ENCODE data around the gene UNC5A.

The UNC5A gene

DNA sequence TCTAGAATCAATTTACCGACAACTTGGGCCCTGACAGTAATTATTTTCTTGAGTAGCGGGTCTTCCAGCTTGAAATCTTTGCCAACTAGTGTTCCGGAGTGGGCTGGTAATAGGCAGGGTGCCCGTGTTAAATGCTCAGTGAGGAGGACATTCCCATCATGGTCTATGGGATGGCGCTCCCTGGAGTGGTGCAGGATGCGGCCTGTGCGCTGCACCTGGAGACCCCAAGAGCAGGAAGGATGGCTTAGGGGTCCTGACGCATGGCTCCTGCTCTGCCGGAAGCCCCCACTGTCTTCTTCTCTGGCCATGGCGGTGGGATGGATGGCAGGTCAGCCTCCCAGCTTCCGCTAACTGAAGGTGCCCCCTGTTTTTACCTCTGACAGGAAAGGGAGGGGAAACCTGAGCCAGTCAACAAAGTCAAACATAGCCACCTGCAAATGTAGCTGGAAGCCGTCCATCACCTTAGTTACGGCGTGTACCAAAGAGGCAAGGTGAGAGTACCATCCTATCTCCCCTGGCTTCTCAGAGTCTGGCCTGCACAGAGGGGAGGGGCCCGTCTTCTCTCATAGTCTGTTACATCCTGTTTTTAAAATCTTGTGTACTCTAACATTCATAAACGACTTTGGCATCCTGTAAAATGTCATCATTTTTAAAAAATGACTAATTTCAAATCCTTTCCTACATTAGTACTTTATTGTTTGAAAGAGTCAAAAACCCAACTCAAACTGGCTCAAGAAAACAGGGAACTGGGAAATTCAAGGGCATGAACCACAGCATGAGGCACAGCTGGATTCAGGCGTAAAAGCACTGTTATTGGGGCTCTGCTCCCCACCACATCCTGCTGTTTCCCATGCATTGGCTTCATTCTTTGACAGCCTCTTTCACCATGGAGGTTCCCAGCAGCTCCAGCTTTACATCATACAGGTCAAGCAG lies 28.5 kb upstream of the UNC5A start:
- no peak for DNase-seq

DNA sequence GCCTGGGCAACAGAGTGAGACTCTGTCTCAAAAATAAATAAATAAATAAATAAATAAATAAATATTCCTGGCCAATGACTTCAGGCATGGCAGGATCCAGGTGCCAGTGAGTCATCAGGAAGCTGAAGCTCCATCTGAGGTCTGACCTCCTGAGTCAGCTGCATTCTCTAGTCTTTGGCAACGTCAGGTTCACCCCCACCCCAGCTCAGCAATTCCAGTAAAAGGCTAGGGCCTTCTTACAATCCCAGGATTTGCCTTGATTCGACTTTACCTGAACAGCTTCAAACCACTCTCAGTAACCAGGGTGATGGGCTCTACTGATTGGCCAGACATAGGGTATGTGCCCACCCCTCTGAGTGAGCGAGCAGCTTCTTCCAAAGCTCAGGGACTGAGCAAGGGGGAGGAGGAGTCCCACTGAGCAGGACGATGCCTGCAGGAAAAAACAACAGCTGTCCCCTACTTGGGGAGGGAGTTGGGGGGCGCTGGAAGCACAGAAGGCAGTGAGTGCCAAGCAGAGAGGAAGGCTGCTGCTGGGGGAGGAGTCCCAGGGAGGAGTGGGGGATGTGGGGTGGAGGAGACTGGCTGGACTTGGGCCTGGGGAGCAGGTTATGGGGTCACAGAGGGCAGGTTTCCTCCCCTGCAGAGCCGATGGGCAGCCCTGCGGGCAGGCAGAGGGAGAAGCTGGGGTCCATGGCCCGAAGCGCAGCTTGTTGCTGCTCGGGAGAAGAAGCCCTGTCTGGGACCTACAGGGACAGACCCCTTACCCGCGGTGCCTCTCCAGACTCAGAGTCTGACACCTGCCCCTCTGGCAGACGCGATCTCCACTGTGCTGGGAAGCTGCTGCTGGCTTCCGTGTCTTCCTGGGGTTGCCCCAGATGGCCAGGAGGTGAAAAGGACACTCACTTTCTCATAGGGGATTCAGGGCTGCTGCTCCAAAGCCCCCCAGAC lies 25.9 kb upstream of the UNC5A start:
- no peak for DNase-seq

DNA sequence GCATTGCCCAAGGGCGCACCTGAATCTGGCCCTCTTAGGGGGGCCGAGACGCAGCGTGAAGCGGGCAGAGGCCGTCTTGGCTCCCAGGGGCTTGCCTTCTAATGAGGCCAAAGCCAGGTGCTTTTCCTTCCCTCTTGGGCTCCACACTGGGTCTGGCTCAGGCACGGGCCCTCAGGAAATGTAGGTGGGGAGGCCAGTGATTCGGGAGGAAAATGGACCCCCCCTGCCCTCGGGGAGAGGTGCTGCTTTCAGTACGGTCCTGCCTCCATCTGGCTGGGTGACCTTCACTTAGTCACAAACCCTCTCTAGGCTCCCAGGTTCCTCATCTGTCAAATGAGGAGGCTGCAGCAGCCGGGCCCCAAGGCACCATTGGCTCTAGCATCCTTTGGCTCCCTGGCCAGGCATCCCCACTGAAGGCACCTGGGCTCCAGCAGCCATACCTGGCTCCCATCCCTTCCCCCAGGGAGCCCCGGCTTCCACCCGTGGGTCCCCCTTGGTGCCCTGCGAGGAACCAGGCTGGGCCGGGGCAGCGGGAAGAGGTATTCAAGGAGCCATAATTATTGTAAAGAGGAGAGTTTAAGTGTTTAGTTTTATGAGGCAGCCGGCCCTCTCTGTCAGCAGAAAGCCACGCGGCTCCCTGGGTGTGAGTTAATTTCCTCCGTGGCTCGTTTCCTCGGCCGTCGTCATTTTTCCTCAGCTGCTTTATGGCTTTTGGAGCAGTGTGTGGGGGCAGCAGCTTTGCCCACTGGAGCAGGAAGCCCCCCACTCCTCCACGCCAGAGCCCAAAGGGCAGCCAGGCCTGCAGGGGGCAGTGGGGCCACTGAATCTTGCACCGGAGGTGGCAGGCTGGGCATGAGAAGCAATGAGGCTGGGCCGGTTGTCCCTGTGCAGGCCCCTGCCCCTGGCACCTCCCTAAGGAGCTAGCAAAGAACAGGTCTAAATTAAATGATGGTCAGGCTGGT lies 24.9 kb upstream of the UNC5A start:
- no peak for DNase-seq

DNA sequence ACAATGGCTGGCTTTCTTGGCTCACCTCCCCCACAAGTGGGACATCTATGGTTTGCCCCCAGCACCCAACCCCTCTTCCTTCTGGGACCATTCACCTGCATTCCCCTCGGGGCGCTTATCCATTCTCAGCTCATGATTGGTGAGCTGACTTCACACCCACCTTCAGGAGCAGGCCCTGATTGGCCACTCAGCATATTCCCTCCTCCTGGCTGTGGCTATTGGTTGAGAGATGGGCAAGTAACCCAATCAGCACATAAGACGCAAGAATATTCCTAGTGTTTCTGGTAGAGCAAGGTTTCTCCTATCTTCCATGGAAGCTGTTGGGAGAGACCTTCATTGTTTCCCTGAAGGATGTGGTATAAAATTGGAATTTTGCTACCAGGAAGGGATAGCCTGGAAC lies 22.7 kb upstream of the UNC5A start:
- no peak for DNase-seq

DNA sequence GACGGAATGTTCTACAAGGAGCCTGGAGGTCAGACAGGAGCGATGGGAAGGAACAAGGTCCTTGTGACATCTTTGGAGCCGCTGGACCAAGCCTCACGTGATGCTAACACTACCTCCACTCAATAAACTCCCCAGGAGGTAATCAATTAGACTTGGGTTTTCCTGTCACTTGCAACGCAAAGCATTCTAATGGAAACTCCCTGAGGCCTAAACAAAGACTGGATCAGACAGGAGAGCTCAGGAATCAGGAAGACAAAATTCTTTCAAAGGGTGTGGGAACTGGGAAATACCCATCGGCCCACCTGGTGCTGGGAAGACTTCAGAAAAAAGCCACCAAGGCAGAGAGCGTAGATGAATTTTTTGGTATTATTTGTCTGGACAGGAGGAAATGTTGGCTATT lies 22.3 kb upstream of the UNC5A start:
- no peak for DNase-seq

DNA sequence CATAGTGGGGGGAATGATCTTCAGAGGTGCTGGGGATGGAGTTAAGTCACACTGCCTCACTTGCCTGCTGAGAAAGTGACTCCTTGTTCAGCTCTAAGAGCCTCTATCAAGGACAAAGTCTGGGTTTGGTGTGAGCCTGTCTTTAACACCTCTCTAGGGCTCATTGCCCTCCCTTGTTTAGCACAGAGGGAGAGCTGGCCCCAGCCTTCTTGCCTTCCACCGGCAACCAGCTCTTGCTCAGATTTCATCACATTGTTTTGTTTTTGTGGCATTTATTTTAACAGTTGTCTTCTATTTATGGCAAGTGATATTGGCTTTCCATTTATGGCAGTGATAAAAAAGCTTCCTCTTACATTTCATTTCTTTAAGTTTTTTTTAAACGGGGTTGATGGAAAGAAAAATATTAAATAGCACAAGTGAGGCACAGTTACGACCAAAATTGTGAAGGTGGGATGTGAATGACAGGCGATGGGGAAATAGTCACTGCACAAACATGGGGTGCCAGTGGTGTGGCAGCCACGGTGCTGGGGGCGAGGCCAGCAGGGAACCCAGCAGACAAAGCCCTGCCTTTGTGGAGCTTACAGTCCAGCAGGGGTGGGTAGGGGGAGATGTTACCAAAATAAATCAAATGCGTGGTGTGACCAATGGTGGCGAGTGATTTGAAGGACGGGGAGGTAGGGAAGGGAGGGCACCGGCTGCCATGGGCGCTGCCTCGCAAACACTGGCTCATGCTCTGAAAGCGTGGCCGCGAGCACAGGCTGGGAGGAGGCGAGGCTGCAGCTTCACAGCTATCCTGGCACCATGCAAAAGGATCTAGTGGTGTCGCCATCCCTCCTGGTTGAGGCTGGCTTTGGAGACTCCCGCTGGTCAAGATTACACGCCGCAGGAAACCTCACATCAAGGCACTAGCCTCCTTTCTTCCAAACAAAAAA lies 21.2 kb upstream of the UNC5A start:
- no peak for DNase-seq

DNA sequence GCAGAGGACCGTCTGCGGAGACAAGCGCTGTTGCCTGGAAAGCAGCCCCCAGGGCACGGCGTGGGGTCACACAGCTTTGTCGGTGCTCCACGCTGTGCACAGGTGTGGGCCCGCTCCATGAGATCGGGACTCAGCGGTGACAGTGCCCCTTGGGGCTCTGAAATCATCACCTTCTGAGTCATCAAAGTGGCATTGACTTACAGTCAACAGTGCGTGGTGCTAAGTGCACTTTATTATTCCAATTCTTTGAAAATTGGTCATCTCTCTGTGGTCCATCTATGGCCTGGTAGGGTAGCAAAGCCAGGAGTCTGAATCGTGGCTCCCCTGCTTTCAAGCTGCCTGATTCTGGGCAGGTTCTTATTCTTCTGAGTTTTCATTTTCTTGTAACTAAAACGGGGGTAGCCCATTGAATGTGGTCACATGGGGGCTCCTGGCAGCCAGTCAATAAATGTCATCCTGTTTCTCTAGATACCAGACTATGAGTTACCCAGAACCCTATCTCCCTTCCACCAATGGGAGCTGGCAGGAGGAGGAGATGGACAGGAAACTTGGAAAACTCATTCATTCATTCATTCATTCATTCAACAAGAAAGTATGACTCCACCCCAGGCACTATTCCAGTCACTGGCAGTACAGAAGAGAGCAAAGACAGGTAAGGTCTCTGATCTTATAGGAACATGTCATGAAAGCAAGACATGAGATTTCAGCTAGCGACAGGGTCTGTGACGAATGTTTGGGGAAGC lies 20.3 kb upstream of the UNC5A start:
- no peak for DNase-seq

DNA sequence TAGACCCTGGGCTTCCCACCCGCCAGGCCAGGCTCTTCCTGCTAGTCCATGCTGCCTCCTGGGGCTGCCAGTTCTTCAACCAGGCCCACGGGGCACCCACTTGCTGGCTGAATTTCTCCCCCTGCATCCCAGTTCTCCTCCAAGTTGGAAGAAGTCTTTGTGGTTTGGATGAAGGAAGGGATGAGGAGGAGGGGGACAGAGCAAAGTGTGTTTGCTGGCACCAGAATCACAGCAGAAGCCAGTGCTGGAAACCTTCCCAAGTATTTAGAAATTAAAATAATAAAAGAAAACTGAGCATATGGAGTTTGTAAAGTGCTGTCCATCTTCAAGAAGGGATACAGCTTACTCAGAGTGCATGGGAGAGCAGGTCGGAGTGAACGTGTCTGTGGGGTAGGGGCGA lies 19.4 kb upstream of the UNC5A start:
- no peak for DNase-seq

DNA sequence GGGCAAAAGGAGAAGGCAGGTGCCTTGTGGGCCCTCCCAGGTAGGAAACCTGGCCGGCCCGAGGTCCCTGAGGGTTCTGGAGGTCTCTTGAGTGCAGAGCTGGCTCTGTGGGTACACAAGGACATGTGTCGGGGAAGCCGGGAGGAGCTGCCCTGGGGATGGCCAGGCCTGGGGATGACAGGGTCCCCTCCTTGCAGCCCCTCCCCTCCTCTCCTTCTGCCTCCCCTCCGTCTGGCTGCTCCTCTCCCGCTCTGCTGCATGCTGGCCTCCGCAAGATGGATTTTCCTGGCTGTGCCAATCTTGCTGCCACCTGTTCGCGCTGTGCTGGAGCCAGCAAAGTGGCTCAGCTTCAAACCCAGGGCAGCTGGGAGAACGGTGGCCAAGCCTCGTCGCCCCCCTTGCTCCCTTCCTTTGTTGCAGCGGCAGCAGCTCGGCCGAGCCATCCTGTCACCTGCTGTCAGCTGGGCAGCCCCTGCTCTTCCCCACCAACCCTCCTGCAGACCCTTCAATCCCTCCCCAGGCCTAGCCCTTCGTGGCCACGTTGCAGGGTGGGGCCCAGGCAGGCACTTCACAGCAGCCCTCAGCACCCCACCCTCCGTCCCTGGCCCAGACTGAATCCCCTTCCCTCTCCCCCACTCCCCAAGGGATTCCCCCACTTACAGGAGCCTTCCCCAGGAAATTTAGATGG lies 17.6 kb upstream of the UNC5A start:
- no peak for DNase-seq

DNA sequence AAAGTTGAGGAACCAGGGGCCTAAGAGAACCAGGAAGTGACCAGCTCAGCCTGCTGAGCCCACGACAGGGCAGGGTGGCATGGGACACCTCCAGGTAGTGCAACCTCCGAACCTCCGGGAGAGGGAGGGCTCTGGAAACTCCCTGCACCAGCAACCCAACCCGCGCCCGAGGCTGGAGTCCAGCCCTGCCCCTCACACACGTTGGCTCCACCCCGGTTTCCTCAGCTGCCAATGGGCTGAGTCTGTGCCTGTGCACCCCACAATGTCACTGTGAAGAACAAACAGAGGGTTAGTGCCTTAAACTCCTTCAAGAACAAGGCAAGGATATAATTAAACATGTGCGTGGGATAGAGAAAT lies 17.0 kb upstream of the UNC5A start:
- DNase-seq = no peak

DNA sequence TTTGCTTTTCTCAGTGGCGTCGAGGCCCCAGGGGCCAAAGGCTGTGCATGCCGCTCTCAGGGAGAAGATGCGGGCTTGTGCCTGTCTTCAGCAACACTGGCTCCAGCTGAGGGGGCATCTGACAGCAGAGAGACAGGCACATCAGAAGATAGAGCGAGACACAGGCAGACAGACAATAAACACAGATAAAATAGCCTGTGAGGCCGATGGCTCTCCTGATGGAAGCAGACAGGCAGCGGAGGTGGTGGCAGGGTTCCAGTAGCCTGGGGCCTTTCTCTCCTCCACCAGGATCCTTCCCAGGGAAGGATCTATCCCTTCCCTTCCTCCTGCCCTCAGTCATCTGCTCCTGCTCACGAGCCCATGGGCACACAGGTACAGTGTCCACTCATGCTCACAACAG lies 16.6 kb upstream of the UNC5A start:
- DNase-seq = no peak

DNA sequence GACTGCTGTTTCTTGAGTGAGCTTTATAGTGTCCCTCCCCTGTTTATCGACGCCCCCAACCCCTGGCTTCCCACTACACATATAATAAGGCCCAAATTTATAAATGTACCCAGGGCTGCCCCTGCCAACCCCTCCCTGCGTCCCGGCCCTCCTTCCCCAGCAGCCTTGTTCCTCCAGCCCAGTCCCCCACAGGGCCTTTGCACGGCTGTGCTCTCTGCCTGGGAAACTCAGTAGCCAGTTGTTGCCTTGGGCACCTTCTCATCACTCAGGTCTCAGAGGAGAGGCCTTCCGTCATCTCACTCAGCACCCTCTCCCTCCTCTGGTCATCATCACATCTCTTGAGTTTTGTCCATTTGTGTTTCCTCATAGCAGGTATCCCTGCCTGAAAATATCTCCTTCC lies 15.8 kb upstream of the UNC5A start:
- no peak for DNase-seq

DNA sequence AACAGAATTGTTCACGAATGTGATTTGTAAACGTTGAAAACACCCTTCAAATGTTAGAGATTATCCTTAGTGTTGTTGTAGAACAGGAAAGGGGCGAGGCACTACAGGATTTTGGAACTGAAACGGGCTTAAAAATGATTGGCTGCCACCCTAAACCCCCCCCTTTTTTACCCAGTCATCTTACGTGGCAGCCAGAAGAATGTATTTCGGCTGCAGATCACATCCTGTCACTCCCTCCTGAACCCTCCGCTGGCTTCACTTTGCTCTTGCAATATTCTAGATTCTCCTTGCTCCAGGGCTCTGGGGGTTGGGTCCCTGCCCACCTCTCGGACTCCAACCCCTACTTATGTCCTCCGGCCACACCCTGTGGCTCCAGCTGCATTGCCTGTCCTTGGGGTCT lies 13.9 kb upstream of the UNC5A start:
- no peak for DNase-seq

DNA sequence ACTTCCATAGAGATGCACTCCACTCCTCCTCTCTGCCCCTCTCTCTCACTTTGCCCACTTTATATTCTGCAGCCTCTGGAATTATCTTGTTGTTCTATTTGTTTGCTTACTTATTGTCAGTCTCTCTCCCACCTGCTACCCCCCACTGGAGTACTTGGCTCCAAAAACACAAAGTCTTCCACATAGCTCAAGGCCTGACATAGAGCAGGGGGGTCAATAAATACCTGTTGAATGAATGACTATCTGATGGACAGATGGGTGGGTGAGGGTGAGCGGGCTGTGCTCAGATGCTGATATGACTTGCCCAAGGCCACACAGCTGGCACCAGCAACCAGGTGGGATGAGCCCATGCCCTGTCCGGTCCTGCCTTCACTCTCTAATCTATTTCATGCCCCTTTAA lies 13.4 kb upstream of the UNC5A start:
- no peak for DNase-seq

DNA sequence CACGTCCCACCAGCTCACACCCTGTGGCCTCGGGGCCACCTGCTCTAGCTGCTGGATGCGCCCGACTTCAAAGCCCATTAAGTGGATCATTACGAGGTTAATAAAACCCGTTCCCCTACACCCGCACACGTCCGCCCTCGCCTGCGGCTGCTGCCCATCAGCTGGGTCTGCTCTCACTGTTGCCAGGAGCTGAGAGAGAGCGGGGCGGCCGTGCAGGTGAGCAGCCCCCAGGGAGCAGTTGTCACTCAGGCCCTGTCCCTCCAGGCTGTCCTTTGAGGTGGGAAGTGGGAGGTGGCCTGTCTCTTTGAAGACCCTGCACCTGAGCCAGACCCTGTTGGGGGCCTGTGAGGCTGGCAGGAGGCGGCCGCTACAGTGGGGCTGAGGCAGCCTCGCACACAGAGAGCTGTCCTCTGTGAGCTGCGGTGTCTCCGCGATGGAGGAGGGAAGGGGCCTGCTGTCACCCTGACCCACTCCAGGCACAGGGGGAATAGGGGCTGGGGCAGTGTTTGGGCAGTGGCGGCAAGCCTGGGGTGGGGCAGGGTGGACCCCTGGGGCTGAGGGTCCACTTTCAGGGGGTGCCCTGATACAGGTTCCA lies 12.8 kb upstream of the UNC5A start:
- DNase-seq = no peak

DNA sequence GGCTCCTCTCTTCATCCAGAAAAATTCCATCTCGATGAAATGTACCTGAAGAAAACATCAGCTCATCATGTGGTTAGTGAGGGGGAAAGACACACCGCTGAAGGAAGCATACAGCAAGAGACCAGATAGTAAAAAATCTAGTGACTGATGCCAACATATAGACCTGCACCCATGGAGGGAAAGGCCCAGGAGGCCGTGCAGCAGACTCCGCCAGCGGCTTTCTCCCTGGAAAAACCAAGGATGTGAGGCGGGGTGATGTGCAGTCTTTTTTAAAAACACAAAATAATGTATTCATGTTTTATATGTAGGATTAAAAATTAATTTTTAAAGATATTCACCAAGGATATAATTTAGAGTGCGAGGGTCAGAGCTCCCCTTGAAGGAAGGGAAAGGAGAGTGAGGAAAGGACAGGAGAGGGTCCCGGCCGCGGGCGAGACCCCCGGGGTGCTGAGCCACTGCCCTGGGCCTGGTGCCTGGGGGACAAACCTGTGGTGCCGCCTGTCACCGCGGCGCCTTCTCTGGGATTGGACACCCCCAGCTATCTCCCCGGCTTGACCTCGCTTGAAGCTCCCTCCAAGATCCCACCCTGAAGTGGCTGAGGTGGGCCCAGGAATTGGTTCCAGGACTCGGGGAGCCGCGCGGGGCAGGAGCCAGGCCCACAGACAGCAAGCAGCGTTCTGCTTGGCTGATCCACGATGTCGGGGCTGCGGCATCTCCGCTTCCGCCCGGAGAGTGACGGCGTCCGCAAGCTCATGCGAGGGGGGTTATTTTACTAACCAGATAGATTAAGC lies 12.1 kb upstream of the UNC5A start:
- no peak for DNase-seq

DNA sequence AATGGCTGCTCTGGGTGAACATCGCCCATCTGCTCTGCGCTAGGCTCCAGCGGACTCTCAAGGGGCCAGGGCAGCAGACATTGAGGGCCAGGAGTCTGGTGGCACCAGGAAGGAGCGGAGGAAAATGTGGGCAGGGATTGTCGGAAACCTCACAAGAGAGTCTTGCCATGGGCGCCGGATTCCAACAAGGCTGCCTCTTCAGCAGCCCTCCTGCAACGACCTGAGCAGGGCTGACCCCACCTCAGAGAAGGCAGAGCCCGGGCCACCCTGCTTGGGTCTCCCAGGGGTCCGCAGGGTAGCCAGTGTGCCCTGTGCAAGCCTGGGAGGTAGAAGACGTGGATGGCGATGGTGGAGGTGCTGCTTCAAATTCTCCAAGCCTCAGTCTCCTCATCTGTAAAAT lies 11.4 kb upstream of the UNC5A start:
- DNase-seq = no peak

DNA sequence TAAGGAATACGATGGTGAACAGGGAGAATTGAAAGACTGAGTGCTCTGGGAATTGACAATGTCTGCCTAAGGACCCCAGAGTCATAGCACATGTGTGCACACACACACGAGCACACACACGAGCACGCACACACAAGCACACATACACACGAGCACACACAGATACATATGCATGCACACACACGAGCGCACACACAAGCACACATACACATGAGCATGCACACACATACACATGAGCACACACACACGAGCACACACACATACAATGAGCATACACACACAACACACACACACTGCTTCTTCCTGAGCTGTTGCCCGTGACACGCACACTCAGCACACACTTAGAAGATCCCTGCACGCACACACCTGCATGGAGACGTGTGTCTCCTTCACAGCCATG lies 10.9 kb upstream of the UNC5A start:
- DNase-seq = no peak

DNA sequence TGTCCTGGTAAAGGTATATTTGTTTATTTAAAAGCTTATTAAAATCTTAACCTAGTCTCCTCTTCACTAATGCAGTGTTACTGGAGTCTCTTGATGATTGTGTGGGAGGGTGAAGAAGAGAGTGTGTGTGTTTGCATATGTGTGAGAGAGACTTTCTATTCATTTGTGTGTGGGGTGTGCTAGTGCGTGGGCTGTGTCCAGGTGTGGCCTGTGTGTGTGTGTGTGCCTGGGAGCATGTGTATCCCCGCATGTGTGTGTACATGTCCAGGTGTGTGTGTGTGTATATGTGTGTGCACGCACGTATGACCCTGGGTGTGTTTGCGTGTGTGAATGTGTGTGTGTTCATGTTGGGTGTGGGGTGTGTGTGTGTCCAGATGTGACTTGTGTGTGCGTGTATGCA lies 10.3 kb upstream of the UNC5A start:
- DNase-seq = no peak

Data from stimulated activated naive CD4-positive, alpha-beta T cell treated with Interleukin-2 at 50 U/mL for 16 hours (primary cell).